Motor neuron (in vitro differentiated cells): ENCODE measurements around the gene ARSI. TPM values are rescaled to one million over a fixed set of nuclear protein-coding genes. Genes with fewer than 3 reads are reported as not detected.
A peak's percentile ranks its signal among the peaks of the same experiment; 100 is the strongest.

Source experiments
- ATAC-seq, 8 experiments: fragments of 200-7000 bp; cut with Tn5 transposase; replicated peaks in 6 of 8; 2 replicates each; pipeline ENCODE4 v1.8.0; 2021; ENCODE audit warnings: mild to moderate bottlenecking in 8 of 8, moderate library complexity in 8 of 8
- H3K27ac ChIP-seq, 2 donors: fragments of 250-450 bp; sonication (Bioruptor Pico); 2 replicates each; pipeline ENCODE4 v1.9.0; 2021; ENCODE audit warnings: antibody characterized with exemption in 2 of 2, mild to moderate bottlenecking in 2 of 2, moderate library complexity in 1 of 2
- H3K4me1 ChIP-seq, 2 donors: fragments of 250-450 bp; sonication (Bioruptor Pico); replicated peaks in 1 of 2; 2 replicates each; pipeline ENCODE4 v1.6.1; 2021; ENCODE audit warnings: antibody characterized with exemption in 2 of 2, mild to moderate bottlenecking in 2 of 2, moderate library complexity in 1 of 2
- H3K4me3 ChIP-seq, 5 donors: fragments of 250-450 bp; sonication (Bioruptor Pico); 2 replicates each; pipeline ENCODE4 v1.9.0; 2021; ENCODE audit warnings: antibody characterized with exemption in 5 of 5, mild to moderate bottlenecking in 5 of 5, moderate library complexity in 4 of 5
- WGBS, 10 experiments: fragments of 450-650 bp; shearing (Covaris generic); methylation state at CpG; one replicate each; pipeline ENCODE4 v1.0.0; 2022; 5-methylcytosine and 5-hydroxymethylcytosine counted together
- in situ Hi-C, 9 experiments: fragments of 400-800 bp; cut with MboI; loops; one replicate each; pipeline ENCODE4 v1.15.0; 2021; ENCODE audit warnings: low sequenced_read_pairs in 9 of 9, low pct_unique_long_range_greater_than_20kb in 2 of 9; ENCODE audit not compliant: unreplicated experiment in 9 of 9
- total RNA-seq, 8 experiments: library from RNA; unstranded; fragments of 300-600 nt; gene quantifications; 2 replicates each; pipeline versions ENCODE4 v1.2.3 to v1.2.4, GENCODE V29; 2022

Gene ARSI
- total RNA-seq, 8 experiments from 2014 or later: 0.21 to 3.4 (median 0.49) TPM; not detected in 1

- no peak for ATAC-seq
- in situ Hi-C loops: no loop called here
- 50 to 100% (median 70%) methylated on average over 1 to 6 of the region's 8 CpGs; no CpG with 5 or more reads in 3 of the 10 experiments for WGBS, 10 experiments
- H3K4me3 ChIP-seq: no peak overlapping the region
- peaks cover 9 to 14% of the 10 kb centered on the region in 2 donors for H3K4me1 ChIP-seq
- H3K27ac ChIP-seq: no peak overlapping the region
Measured at GRCh38 chr5:150323819-150324218, 21.1 kb upstream of the ARSI start.

- Histone ChIP-seq H3K27ac (no peak overlapping the region), H3K4me3 (no peak overlapping the region), H3K4me1 (peaks cover 11 to 15% of the 10 kb centered on the region in 2 donors)
- 76 to 93% (median 82%) methylated on average over 2 to 4 of the region's 6 CpGs; no CpG with 5 or more reads in 4 of the 10 experiments for WGBS, 10 experiments
- in situ Hi-C loops: no loop called here
- no peak for ATAC-seq
Measured at GRCh38 chr5:150323092-150323491, 20.4 kb upstream of the ARSI start.

DNA sequence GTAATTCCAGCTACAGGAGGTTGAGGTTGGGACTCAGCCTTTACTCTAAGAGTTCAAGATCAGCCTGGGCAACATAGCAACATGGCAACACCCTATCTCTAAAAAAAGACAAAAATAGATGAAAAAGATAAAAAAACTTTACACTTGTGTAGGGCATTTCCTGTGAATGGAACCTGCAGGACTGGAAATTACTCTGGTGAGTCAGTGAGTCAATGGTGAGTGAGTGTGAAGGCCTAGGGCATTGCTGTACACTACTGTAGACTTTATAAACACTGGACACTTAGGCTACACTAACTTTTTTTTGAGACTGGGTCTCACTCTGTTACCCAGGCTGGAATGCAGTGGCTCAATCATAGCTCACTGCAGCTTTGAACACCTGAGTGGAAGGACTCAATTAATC lies 19.5 kb upstream of the ARSI start:
- in situ Hi-C loops: no loop called here
- Histone ChIP-seq H3K4me1 (peaks cover 15 to 20% of the 10 kb centered on the region in 2 donors), H3K27ac (no peak overlapping the region), H3K4me3 (no peak overlapping the region)
- ATAC-seq: no peak

DNA sequence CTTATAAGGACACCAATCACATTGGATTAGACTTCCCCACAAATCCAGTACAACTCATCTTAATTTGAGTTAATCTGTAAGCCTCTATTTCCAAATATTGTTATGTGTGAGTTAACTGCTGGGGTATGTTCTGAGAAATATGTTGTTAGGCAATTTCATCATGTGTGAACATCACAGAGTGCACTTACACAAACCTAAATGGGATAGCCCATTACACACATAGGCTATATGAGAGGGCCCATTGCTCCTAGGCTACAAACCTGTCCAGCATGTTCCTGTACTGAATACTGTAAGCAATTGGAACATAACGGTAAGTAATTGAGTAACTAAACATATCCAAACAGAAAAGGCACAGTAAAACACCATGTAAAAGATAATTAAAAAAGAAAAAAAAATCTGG lies 19.1 kb upstream of the ARSI start:
- Histone ChIP-seq H3K27ac (no peak overlapping the region), H3K4me3 (no peak overlapping the region), H3K4me1 (peaks cover 18 to 24% of the 10 kb centered on the region in 2 donors)
- no peak for ATAC-seq
- 50 to 100% (median 100%) methylated on average over 1 of the region's 1 CpG; no CpG with 5 or more reads in 3 of the 10 experiments for WGBS, 10 experiments
- in situ Hi-C loops: no loop called here

GRCh38 chr5:150321211-150321610 lies 18.5 kb upstream of the ARSI start:
- WGBS, 10 experiments: 100% methylated on average over 1 of the region's 1 CpG; no CpG with 5 or more reads in 6 of the 10 experiments
- H3K4me1 ChIP-seq: peaks cover 18 to 24% of the 10 kb centered on the region in 2 donors
- no peak overlapping the region for H3K27ac ChIP-seq
- no peak overlapping the region for H3K4me3 ChIP-seq
- in situ Hi-C loops: no loop called here
- ATAC-seq: no peak

- 0 to 100% (median 64%) methylated on average over 1 to 2 of the region's 2 CpGs for WGBS, 10 experiments
Measured at GRCh38 chr5:150320044-150320613, 17.4 kb upstream of the ARSI start.

DNA sequence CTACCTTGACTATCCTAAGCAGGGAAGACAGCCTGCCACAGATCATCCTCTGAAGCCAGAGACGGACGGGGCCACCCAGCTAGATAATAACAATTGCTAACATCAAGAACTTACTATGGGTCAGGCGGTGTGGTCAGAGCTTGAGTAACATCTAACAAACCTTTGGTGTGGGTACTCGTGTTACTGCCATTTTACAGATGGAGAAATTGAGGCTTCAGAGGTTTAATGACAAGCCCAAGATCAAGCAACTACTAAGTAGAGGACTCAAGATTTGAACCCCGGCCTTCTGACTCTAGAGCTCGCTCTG lies 16.7 kb upstream of the ARSI start:
- in situ Hi-C loops: no loop called here
- no peak overlapping the region for H3K27ac ChIP-seq
- no peak for ATAC-seq
- no peak overlapping the region for H3K4me3 ChIP-seq
- WGBS, 10 experiments: 75 to 100% (median 94%) methylated on average over 1 to 6 of the region's 6 CpGs
- peaks cover 18 to 24% of the 10 kb centered on the region in 2 donors for H3K4me1 ChIP-seq

More at GRCh38 chr5:150320044-150320613, 17.4 kb upstream of the ARSI start:
- ATAC-seq: peak; percentile 73 to 90 (median 77)
- Histone ChIP-seq H3K27ac (no peak overlapping the region), H3K4me1 (peaks cover 18 to 24% of the 10 kb centered on the region in 2 donors), H3K4me3 (no peak overlapping the region)
- in situ Hi-C loops: no loop called here

GRCh38 chr5:150318613-150319483 lies 16.1 kb upstream of the ARSI start:
- in situ Hi-C loops: no loop called here
- Histone ChIP-seq H3K27ac (no peak overlapping the region), H3K4me1 (peaks cover 18 to 24% of the 10 kb centered on the region in 2 donors), H3K4me3 (no peak overlapping the region)
- peak in 1 of 8 experiments; percentile 35 for ATAC-seq
- 50 to 100% (median 67%) methylated on average over 1 to 8 of the region's 9 CpGs; no CpG with 5 or more reads in 3 of the 10 experiments for WGBS, 10 experiments

GRCh38 chr5:150317048-150318003 lies 14.6 kb upstream of the ARSI start:
- 3 to 100% (median 45%) methylated on average over 1 to 6 of the region's 11 CpGs; no CpG with 5 or more reads in 2 of the 10 experiments for WGBS, 10 experiments
- H3K27ac ChIP-seq: peak overlapping the region; percentile 4 to 40

GRCh38 chr5:150316320-150316719 lies 13.6 kb upstream of the ARSI start:
- no peak overlapping the region for H3K27ac ChIP-seq
- H3K4me3 ChIP-seq: no peak overlapping the region
- 43 to 100% (median 90%) methylated on average over 2 to 3 of the region's 3 CpGs; no CpG with 5 or more reads in 1 of the 10 experiments for WGBS, 10 experiments
- peaks cover 25 to 30% of the 10 kb centered on the region in 2 donors for H3K4me1 ChIP-seq
- in situ Hi-C loops: no loop called here
- no peak for ATAC-seq

More at GRCh38 chr5:150317048-150318003, 14.6 kb upstream of the ARSI start:
- peak in 7 of 8 experiments; percentile 57 to 94 (median 88) for ATAC-seq
- in situ Hi-C loops: no loop called here
- no peak overlapping the region for H3K4me3 ChIP-seq
- H3K4me1 ChIP-seq: peaks cover 23 to 27% of the 10 kb centered on the region in 2 donors

GRCh38 chr5:150315245-150315644 lies 12.5 kb upstream of the ARSI start:
- WGBS, 10 experiments: 60 to 100% (median 85%) methylated on average over 1 to 4 of the region's 4 CpGs
- ATAC-seq: no peak
- Histone ChIP-seq H3K27ac (no peak overlapping the region), H3K4me3 (no peak overlapping the region), H3K4me1 (peaks cover 26% of the 10 kb centered on the region in 2 donors)
- in situ Hi-C loops: no loop called here

GRCh38 chr5:150313921-150314716 lies 11.4 kb upstream of the ARSI start:
- Histone ChIP-seq H3K4me1 (peaks cover 28 to 31% of the 10 kb centered on the region in 2 donors), H3K4me3 (no peak overlapping the region), H3K27ac (no peak overlapping the region)
- ATAC-seq: no peak
- in situ Hi-C loops: no loop called here
- 30 to 100% (median 79%) methylated on average over 1 to 4 of the region's 6 CpGs; no CpG with 5 or more reads in 4 of the 10 experiments for WGBS, 10 experiments
